GM21825 (cell line): ENCODE results near the gene HEATR9.

Source experiments
- ATAC-seq: cut with Tn5 transposase; IDR thresholded peaks from one replicate; pipeline ENCODE4 v1.9.1; 2021; ENCODE audit warnings: mild to moderate bottlenecking, moderate library complexity; ENCODE audit not compliant: unreplicated experiment

Gene HEATR9

DNA sequence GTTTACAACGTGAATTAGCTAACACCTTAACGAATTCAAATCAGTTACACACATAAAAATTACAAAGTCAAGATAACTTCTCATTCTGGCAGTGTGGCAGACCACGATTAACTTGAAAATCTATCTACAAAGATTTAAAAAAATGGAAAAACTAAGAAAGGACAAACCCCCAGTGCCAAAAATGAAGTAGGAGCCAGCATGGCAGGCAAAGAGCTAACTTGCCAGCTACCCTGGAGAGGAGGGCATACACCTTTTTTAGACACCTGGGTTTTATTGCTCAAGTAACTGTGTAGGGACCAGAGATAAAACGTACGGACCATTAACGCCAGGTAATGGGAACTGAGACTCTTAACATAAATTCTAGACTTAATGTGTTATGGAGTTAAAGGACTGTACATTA is 56.9 kb downstream of the HEATR9 start:
- ATAC-seq, result no peak

DNA sequence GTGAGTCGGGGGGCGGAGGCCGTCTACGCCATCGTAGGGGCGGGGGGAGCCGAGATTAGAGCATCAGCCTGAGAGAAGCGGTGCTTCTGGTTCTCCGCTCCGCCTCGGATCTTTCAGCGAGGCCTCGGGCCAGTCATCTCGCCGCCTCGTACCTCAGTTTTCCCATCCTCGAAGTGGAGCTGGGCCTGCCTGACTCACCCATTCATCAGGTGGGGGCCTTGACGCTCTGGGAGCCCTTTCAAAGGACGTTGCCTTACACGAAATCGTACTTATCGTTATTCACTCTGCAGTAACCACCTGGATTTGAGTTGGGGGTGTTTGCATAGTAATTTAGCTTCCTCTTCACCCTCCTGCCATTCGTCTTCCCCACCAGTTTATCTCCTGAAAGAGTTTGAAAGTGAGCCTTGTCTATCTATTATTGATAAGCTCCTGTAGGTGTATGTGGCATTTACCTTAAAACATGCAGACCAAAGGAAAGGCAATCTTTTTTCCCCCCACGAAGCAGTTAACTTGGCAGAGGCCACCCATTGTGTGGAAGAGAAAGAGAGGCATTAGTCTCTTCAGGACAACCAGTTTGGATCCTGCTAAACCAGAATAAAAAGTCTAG is 58.7 kb downstream of the HEATR9 start:
- no peak for ATAC-seq

DNA sequence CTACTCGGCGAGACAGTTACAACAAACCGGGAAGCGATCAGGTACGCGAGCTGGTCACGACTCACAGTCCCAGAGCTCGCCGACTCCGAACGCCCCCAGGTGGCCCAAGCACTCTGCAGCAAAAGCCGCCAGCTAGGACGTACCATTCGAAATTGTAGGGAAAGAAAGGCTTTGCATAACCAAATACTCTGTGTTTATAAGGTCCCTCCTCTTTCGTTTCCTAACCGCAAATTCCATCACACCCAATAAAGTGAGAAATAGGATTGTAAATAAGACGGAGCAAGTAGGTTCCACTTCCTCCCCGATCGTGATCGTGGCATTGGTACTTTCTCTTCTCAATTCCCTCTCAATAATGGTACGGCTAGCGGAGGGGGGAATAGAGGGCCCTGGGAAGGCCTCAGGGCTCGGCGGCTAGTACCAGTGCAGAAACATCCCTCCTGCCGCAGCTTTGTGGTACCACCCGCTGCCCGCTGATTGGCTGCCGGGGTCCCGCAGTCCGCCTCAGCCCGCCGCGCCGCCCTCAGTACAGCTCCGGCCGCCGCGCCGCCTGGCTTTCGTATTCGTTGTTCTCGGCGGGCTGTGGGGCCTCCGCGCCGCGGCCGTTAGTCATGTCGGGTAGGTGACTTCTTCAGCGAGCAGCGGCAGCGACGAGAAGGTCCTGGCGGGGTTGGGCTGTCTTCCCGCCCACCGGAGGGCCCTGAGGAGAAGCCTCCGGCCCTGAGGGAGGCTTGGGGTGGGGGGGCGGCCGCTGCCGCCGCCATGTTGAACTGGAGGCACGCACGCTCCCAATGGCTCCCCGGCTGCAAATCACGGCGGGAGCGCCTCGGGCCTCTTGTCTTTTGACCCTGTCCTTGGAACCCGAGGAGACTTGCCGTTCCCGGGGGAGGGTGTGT is 59.5 kb downstream of the HEATR9 start, which contains the start of gene TAF15:
Gene TAF15 (plus strand): TSS at position 523 of the 893 bp plus-strand sequence. CDS start 86 bp downstream, at position 609.
- ATAC-seq, result peak; percentile 86

DNA sequence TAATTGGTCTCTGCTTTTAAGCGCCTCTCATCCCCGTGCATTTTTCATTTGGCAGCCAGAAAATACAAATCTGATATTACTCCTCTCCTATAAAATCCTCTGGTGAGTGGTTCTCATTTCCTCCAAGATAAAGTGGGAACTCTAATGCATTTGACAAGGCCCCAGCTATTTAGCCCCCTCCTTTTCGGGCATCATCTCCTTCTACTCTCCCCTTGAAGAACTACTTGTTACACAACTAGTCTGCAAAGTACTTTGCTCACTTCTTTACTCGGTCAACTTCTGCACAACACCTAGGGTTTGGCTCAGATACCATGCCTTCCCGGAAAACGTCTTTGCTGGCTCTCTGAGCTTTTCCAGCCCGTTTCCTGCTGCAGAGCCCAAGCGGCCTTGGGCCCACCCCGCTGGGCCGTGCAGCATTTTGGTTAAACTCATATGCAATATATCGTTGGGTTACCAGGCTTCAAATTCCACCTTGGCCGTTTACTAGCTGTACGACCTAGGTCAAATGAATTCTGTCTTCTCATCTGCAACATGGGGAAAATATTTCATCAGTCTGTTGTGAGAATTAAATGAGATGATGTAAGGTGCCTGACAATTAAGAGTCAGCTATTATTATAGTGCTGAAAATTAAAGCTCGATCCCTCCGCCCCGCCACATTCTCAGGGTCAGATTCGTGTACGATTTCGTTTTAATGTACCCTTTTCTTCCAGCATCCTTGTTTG is 60.3 kb downstream of the HEATR9 start:
- no peak for ATAC-seq

DNA sequence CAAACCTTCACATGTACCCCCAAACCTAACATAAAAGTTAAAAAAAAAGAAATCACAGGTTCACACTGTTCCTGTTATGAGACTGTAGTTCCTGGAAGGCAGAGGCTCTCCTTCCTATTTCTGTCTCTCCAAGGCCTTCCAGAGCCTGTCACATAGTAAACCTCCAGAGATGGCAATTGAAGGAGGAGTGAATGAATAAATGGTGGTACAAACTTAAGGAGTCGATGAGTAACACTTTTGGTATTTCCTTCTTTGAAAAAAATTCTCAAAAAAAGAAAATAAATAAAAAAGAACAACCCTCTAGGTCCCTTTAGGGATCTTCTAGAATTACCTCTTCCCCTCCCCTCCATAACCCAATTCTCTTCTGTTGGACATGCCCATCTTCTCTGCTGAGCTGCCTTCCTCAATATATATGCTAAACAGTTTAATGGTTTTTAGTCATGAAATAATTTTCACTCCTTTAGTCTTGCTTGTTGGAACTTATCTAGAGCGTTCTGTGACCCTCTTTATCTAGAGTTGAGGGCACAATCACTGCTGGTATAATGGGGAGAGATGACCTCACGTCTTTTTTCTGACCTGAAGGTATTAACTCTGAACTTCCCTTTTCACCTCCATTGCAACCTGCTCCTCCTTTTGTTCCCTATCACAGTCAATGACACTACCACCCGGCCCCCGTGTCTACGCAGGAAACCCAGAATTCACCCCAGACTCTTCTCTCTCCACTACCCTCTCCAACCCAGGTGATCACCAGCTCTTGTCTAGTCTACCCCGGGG is 61.1 kb downstream of the HEATR9 start:
- no peak for ATAC-seq
